K562 treated with DMSO at 1 percent for 48 hours (cell line): ENCODE measurements around the gene SP1. TPM values are rescaled to one million over a fixed set of nuclear protein-coding genes. Genes with fewer than 3 reads are reported as not detected.

Source experiments
- total RNA-seq: library from RNA; unstranded; fragments of 300-600 nt; gene quantifications from 2 replicates; pipeline ENCODE4 v1.2.3, GENCODE V29; 2022; ENCODE audit warnings: low replicate concordance; ENCODE audit errors: extremely low read depth

The SP1 gene
- total RNA-seq: not detected in 2 replicates

GRCh38 chr12:53380104-53380793 lies at the start of gene SP1:
Gene SP1, plus strand, starts transcription at chr12:53380176. Its CDS starts 116 bp downstream, at chr12:53380292.

GRCh38 chr12:53336181-53336681 lies 43.7 kb upstream of the SP1 start, which contains the start of gene SP7:
Gene SP7, minus strand, starts transcription at chr12:53336354. Its CDS starts 708 bp downstream, at chr12:53335646.

GRCh38 chr12:53423597-53423996 lies 43.6 kb downstream of the SP1 start, which contains the start of gene AMHR2:
Gene AMHR2, plus strand, starts transcription at chr12:53423855. Its CDS starts 80 bp downstream, at chr12:53423935.

GRCh38 chr12:53441040-53441833 lies 61.3 kb downstream of the SP1 start, which contains the start of gene PRR13:
Gene PRR13, plus strand, starts transcription at chr12:53441734. Its CDS starts 981 bp downstream, at chr12:53442715.

GRCh38 chr12:53451661-53452158 lies 71.7 kb downstream of the SP1 start, which contains the start of gene PCBP2:
Gene PCBP2, plus strand, starts transcription at chr12:53452102. Its CDS starts 2,699 bp downstream, at chr12:53454801.

Other genes starting within 250 kb of the SP1 start
- not detected in 2 replicates for gene ZNF740, start 199.5 kb upstream of the SP1 start, total RNA-seq
- gene CSAD, start 199.3 kb upstream of the SP1 start, total RNA-seq: not detected in 2 replicates
- not detected in 2 replicates for gene ITGB7, start 172.9 kb upstream of the SP1 start, total RNA-seq
- gene RARG, start 148.0 kb upstream of the SP1 start, total RNA-seq: not detected in 2 replicates
- gene ESPL1, start 111.9 kb upstream of the SP1 start, total RNA-seq: not detected in 2 replicates
- not detected in 2 replicates for gene PFDN5, start 84.6 kb upstream of the SP1 start, total RNA-seq
- gene MYG1, start 80.5 kb upstream of the SP1 start, total RNA-seq: not detected in 2 replicates
- gene AAAS, start 58.6 kb upstream of the SP1 start, total RNA-seq: 870 TPM in 1 of 2 replicates, not detected in the other
- not detected in 2 replicates for gene SP7, start 43.8 kb upstream of the SP1 start, total RNA-seq
- not detected in 2 replicates for gene AMHR2, start 43.7 kb downstream of the SP1 start, total RNA-seq
- not detected in 2 replicates for gene PRR13, start 61.6 kb downstream of the SP1 start, total RNA-seq
- gene PCBP2, start 71.9 kb downstream of the SP1 start, total RNA-seq: 314 and 817 TPM in 2 replicates
- not detected in 2 replicates for gene MAP3K12, start 119.3 kb downstream of the SP1 start, total RNA-seq
- not detected in 2 replicates for gene TARBP2, start 121.1 kb downstream of the SP1 start, total RNA-seq
- gene NPFF, start 127.3 kb downstream of the SP1 start, total RNA-seq: not detected in 2 replicates
- gene ATF7, start 246.2 kb downstream of the SP1 start, total RNA-seq: not detected in 2 replicates